GM10847 (cell line): Measurements from ENCODE around the gene KCNJ6.

Source experiments
- POLR2A ChIP-seq: IDR thresholded peaks from 2 replicates; pipeline ENCODE4 v1.6.1; 2011; ENCODE audit not compliant: insufficient read length; ENCODE audit errors: extremely low read depth

KCNJ6 gene

DNA sequence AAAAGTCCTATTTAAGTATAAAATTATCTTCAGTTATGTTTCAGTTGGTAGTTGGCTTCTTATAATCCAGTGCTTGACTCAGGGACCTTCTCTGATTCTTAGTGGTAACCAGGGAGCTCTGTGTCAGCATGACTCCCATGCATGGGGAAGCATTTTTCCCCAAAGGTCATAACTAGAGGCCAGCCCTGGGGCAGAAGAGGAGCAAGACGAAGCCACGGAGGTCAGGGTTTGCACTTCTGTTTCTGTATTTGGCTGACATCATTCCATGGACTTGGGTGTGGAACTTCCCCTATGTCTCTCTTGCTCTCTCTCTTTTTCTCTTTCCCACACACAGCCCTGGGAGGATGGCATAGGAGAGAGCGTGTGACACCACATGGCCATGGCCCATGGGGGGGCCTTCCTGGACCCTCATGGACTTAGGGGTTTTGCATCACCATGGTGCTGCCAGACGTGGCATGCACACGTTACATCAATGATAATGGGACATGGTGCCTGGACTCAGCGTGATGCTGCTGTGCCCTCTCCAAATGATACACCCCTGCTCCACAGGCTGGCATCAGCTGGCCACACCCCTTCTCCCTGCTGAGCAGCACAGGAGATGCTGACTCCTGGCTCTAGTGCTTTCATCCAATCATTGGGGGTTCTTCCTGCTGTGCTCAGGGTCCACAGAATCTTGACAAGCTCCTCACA lies 260.5 kb downstream of the KCNJ6 start:
- TF ChIP-seq POLR2A: no peak

- TF ChIP-seq POLR2A: no peak
These were observed 261.7 kb downstream of the KCNJ6 start for GRCh38 chr21:37654596-37654995.

DNA sequence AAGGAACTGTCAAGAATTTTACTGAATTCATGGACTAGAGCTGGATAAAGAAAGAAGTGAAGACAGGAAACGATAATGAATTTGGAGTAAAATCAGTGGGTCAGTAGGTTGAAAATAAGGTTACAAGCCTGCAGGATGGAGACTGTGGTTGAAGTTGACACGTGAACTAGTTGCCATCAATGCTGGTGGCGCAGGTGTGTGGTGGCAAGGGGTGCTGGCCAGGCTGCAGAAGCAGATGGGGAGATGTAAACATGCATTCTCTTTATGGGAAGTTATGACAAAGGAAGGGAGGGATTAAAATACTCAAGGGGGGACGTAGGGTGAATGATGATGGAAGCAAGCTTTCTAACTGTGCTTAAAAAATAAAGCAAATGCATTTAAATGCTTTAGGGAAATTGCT lies 263.1 kb downstream of the KCNJ6 start:
- TF ChIP-seq POLR2A: no peak

DNA sequence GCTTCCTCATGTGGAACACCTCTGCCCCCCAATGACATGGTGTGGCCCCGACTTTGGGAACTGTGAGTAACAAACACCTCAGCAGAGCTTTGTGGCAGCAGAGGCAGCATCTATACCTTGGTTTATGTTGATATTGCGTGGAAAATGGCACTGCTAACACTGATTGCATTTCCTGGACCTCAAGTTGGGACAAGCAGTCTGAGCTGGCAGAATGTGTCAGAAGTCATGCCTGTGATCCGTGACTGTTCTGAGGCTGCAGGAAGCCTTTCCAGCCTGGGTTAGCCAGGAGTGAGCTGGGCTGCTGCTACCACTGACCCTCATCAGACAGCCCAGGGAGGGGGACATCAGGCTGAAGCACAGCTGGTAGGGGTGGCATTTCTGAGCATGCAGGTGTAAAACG lies 268.5 kb downstream of the KCNJ6 start:
- no peak for TF ChIP-seq POLR2A

DNA sequence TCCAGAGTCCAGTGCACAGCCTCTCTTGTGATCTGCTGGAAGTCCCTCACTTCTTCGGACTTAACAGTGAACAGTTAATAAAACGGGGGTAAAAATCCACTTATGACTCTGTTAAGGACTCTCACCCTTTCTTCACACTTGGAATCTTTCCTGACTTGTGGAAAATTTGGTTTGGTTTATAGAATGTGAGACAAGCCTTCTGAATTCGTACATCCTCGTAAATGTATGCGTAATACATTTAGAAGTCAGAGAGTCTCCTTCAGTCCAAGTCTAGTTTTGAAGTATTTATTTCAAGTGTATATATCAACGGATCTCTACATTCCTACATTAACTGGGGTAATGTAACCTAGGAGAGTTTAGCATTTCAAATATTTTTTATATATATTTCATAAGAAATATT lies 270.4 kb downstream of the KCNJ6 start:
- TF ChIP-seq POLR2A: no peak

- TF ChIP-seq POLR2A: no peak
These were observed 271.6 kb downstream of the KCNJ6 start for GRCh38 chr21:37644636-37645035.

GRCh38 chr21:37642493-37642892 lies 273.8 kb downstream of the KCNJ6 start:
- TF ChIP-seq POLR2A: no peak

DNA sequence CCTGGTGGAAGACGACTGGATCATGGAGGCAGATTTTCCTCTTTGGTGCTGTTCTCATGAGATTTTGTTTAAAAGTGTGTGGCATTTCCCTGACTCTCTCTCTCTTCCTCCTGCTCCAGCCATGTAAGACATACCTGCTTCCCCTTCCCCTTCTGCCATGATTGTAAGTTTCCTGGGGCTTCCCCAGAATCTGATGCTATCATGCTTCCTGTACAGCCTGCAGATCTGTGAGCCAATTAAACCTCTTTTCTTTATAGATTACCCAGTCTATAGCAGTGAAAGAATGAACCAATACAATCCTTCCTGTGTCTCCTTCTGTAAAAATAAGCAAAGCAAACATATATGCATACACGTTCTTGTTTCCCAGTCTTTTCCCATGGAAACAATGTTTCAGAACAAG lies 276.5 kb downstream of the KCNJ6 start:
- no peak for TF ChIP-seq POLR2A

- TF ChIP-seq POLR2A: no peak
These were observed 280.0 kb downstream of the KCNJ6 start for GRCh38 chr21:37636152-37636860.

GRCh38 chr21:37631319-37632117 lies 284.7 kb downstream of the KCNJ6 start:
- TF ChIP-seq POLR2A: no peak

GRCh38 chr21:37630872-37631271 lies 285.4 kb downstream of the KCNJ6 start:
- TF ChIP-seq POLR2A: no peak

- no peak for TF ChIP-seq POLR2A
These were observed 287.9 kb downstream of the KCNJ6 start for GRCh38 chr21:37628362-37628761.

- no peak for TF ChIP-seq POLR2A
These were observed 288.7 kb downstream of the KCNJ6 start for GRCh38 chr21:37627561-37627960.

DNA sequence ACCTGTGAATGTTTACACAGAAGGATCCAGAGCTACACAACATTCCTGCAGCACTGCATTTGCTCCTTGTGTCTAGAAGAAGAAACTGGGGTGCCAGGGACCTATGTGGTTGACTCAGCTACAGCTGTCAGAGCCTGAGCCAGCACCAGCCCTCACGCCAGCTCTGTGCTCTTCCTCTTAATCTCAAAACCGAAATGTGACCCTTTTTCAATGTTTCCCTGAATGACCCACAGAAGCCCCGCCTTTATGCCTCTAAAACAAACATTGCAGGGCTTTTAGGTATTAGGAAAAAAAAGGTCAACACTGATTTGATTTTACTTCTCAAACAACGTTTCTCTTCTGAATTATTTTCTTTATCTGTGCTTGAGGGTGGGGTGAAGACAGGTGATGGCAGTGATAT lies 289.2 kb downstream of the KCNJ6 start:
- no peak for TF ChIP-seq POLR2A

DNA sequence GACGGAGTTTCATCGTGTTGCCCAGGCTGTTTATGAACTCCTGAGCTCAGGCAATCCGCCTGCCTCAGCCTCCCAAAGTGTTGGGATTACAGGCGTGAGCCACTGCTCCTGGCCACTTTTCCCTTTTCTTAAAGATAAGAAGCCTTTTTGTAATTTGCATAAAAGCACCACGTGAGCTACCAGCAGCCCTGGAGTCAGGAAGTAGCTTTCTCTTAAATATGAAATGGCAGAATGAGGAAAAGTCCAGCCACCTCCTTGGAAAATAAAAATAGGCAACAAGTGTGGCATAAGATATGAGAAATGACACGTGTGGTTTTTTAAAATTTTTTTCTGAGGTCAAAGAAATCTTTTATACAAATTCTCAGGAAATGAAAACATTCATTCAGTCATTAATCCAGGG lies 289.9 kb downstream of the KCNJ6 start:
- TF ChIP-seq POLR2A: no peak

DNA sequence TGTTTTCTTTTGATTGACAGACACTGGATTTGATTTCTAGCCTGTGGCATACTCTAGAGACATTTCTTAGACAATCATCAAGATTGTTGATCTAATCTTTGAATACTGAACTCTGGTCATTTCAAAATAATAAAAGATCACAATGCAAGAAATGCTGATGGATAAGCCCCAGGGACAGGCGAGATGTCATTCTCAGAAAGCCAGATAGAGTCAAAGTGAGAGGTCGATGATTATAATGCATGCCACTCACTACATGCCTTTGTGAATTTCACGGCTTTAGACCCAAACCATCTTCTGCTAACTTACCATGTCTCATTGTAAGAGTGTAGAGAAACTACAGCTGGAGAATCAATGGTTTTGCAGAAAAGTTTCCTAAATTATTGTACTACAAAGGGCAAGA lies 292.6 kb downstream of the KCNJ6 start:
- TF ChIP-seq POLR2A: no peak
